CD14-positive monocyte (primary cell): Measurements from ENCODE around the gene VWA7. TPM values are rescaled to one million over a fixed set of nuclear protein-coding genes. Genes with fewer than 3 reads are reported as not detected.

Experiments
- DNase-seq, 3 donors: peaks; one replicate each; pipeline ENCODE4 v3.0.0-alpha.2; 2011 to 2022
- H2AFZ ChIP-seq: 2 replicates; pipeline ENCODE4 v1.6.0; 2012; ENCODE audit warnings: mild to moderate bottlenecking, low read depth, low read length, inconsistent platforms; ENCODE audit not compliant: insufficient read depth, poor library complexity, severe bottlenecking
- H3K27ac ChIP-seq, 2 donors: 1 replicate in 1 of 2; 2 replicates in 1 of 2; pipeline ENCODE4 v1.5.1; 2012 to 2013; ENCODE audit warnings: low read length in 2 of 2, control low read depth in 1 of 2, inconsistent platforms in 1 of 2, low read depth in 1 of 2, mild to moderate bottlenecking in 1 of 2
- H3K27me3 ChIP-seq, 2 donors: one replicate each; pipeline versions ENCODE4 v1.6.0 to v1.6.1; 2011 to 2013; ENCODE audit warnings: low read length in 2 of 2; ENCODE audit not compliant: control insufficient read depth in 2 of 2, insufficient read depth in 2 of 2
- H3K36me3 ChIP-seq, 2 donors: replicated peaks in 1 of 2; 1 replicate in 1 of 2; 2 replicates in 1 of 2; pipeline versions ENCODE4 v1.5.1 to v1.6.1; 2012 to 2013; ENCODE audit warnings: low read length in 2 of 2, control low read depth in 1 of 2, inconsistent platforms in 1 of 2, mild to moderate bottlenecking in 1 of 2; ENCODE audit not compliant: insufficient read depth in 2 of 2, control insufficient read depth in 1 of 2
- H3K4me1 ChIP-seq, 2 donors: 1 replicate in 1 of 2; 2 replicates in 1 of 2; pipeline versions ENCODE4 v1.5.1 to v1.6.1; 2012 to 2013; ENCODE audit warnings: low read length in 2 of 2, control low read depth in 1 of 2, inconsistent platforms in 1 of 2, mild to moderate bottlenecking in 1 of 2, moderate library complexity in 1 of 2; ENCODE audit not compliant: insufficient read depth in 2 of 2, control insufficient read depth in 1 of 2
- H3K4me2 ChIP-seq: replicated peaks from 2 replicates; pipeline ENCODE3; 2012; ENCODE audit warnings: low read length, moderate library complexity, mild to moderate bottlenecking; ENCODE audit not compliant: poor library complexity, severe bottlenecking; ENCODE audit errors: extremely low read depth
- H3K4me3 ChIP-seq, 3 experiments: fragments of 200-600 bp in 1 of 3; sonication (generic) in 1 of 3; replicated peaks in 1 of 3; 1 replicate in 2 of 3; 2 replicates in 1 of 3; pipeline ENCODE4 v1.5.1; 2011 to 2013; ENCODE audit warnings: low read length in 3 of 3, mild to moderate bottlenecking in 3 of 3, control low read depth in 2 of 3, low read depth in 2 of 3, inconsistent platforms in 1 of 3, moderate library complexity in 1 of 3
- H3K79me2 ChIP-seq: 2 replicates; pipeline ENCODE4 v1.6.0; 2012; ENCODE audit warnings: mild to moderate bottlenecking, control low read depth, inconsistent platforms, low read length, moderate library complexity; ENCODE audit not compliant: insufficient read depth
- H3K9ac ChIP-seq: 2 replicates; pipeline ENCODE4 v1.6.0; 2017; ENCODE audit warnings: low read length, mild to moderate bottlenecking; ENCODE audit not compliant: insufficient read depth, poor library complexity, severe bottlenecking
- H3K9me3 ChIP-seq, 2 donors: replicated peaks in 1 of 2; 1 replicate in 1 of 2; 2 replicates in 1 of 2; pipeline versions ENCODE4 v1.5.1 to v1.6.1; 2012 to 2013; ENCODE audit warnings: low read length in 2 of 2, control low read depth in 1 of 2; ENCODE audit not compliant: control insufficient read depth in 1 of 2, insufficient read depth in 1 of 2
- H4K20me1 ChIP-seq: 2 replicates; pipeline ENCODE4 v1.6.0; 2012; ENCODE audit warnings: mild to moderate bottlenecking, low read length, control low read depth, moderate library complexity; ENCODE audit not compliant: insufficient read depth
- H3K27ac Mint-ChIP-seq, 7 donors: one replicate each; pipeline ENCODE4 v1.8.0; 2020; ENCODE audit warnings: mild to moderate bottlenecking in 7 of 7, mixed read lengths in 7 of 7, moderate library complexity in 6 of 7, inconsistent platforms in 2 of 7
- H3K27me3 Mint-ChIP-seq, 3 donors: one replicate each; pipeline ENCODE4 v1.8.0; 2021 to 2022; ENCODE audit warnings: low read depth in 3 of 3, mild to moderate bottlenecking in 3 of 3, mixed read lengths in 3 of 3, moderate library complexity in 3 of 3, inconsistent platforms in 1 of 3
- H3K36me3 Mint-ChIP-seq, 2 donors: one replicate each; pipeline ENCODE4 v1.8.0; 2020; ENCODE audit warnings: mixed read lengths in 2 of 2, inconsistent platforms in 1 of 2, mild to moderate bottlenecking in 1 of 2
- H3K4me1 Mint-ChIP-seq: one replicate; pipeline ENCODE4 v1.8.0; 2020; ENCODE audit warnings: mild to moderate bottlenecking, mixed read lengths
- H3K4me3 Mint-ChIP-seq, 2 donors: one replicate each; pipeline ENCODE4 v1.8.0; 2020; ENCODE audit warnings: mild to moderate bottlenecking in 2 of 2, mixed read lengths in 2 of 2, moderate library complexity in 1 of 2
- H3K9me3 Mint-ChIP-seq, 7 donors: one replicate each; pipeline ENCODE4 v1.8.0; 2020 to 2022; ENCODE audit warnings: mixed read lengths in 7 of 7, mild to moderate bottlenecking in 6 of 7, moderate library complexity in 6 of 7, inconsistent platforms in 2 of 7
- WGBS: methylation state at CpG from one replicate; pipeline ENCODE4 v1.1.5; 2013; ENCODE audit warnings: missing lambda C conversion rate; ENCODE audit not compliant: insufficient coverage; 5-methylcytosine and 5-hydroxymethylcytosine counted together
- intact Hi-C, 2 donors: fragments of 100-400 bp; cut with micrococcal nuclease; formaldehyde crosslinking; loops; one replicate each; pipeline versions ENCODE4 v1.15.0 to v1.15.1; 2023
- polyA plus RNA-seq, 3 donors: library from polyadenylated mRNA; depleted of rRNA in 1 of 3; unstranded in 2 of 3; stranded (reverse) in 1 of 3; fragments of 300-500 nt in 2 of 3; fragments of >200 nt in 1 of 3; fragmentation: Illumina TruSeq in 2 of 3; gene quantifications; 1 replicate in 2 of 3; 2 replicates in 1 of 3; pipeline ENCODE4 v1.2.3, GENCODE V29; 2012 to 2021
- TF ChIP-seq, protein P1 (sequence below): fragments of 200-600 bp; IDR thresholded peaks from one replicate; pipeline ENCODE4 v1.8.0; 2022; ENCODE audit warnings: antibody characterized with exemption, mild to moderate bottlenecking

The VWA7 gene
- polyA plus RNA-seq, 3 donors: 0.57 TPM; not detected in 2

DNA sequence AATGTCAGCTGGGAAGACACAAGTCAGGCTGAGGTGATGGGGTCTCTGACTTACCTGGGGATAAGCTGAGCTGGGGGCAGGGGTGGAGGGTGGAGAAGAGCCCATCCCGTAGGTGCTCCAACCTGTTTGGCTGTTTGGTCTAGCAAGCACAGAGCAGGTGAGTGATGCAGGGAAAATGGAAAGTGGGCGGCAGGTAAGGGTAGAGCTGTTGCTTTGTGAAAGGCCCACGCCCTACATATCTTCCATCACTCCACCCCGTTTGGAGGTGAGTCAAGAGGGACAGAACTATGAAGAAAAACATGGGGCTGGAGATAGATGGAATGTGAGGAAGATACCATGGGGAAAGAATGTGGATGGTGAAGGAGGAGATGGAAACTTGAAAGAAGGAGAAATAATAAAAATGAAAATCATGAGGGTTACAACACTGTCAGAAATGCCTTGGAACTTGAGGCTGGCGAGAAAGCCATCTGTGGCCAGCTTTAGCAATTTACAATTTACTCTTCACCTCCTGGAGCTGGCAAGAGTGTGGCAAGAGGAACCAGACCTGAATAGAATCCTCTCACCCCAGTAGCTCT, 56.8 kb downstream of the VWA7 start:
- peaks cover 8 to 18% (median 13%) of the 10 kb centered on the region in 3 donors for H3K27me3 Mint-ChIP-seq
- no peak overlapping the region for H3K27ac Mint-ChIP-seq
- H3K4me1 Mint-ChIP-seq: peaks cover 12% of the 10 kb centered on the region
- TF ChIP-seq, protein P1, sequence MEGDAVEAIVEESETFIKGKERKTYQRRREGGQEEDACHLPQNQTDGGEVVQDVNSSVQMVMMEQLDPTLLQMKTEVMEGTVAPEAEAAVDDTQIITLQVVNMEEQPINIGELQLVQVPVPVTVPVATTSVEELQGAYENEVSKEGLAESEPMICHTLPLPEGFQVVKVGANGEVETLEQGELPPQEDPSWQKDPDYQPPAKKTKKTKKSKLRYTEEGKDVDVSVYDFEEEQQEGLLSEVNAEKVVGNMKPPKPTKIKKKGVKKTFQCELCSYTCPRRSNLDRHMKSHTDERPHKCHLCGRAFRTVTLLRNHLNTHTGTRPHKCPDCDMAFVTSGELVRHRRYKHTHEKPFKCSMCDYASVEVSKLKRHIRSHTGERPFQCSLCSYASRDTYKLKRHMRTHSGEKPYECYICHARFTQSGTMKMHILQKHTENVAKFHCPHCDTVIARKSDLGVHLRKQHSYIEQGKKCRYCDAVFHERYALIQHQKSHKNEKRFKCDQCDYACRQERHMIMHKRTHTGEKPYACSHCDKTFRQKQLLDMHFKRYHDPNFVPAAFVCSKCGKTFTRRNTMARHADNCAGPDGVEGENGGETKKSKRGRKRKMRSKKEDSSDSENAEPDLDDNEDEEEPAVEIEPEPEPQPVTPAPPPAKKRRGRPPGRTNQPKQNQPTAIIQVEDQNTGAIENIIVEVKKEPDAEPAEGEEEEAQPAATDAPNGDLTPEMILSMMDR: no peak
- no peaks in the 10 kb centered on the region for H4K20me1 ChIP-seq
- no peaks in the 10 kb centered on the region for H3K9me3 ChIP-seq
- H3K9ac ChIP-seq: no peak overlapping the region
- H3K36me3 Mint-ChIP-seq: peaks cover 10 to 12% of the 10 kb centered on the region in 2 donors
- H2AFZ ChIP-seq: no peak overlapping the region
- H3K4me1 ChIP-seq: peaks cover 0 to under 1% of the 10 kb centered on the region in 2 donors
- WGBS: 95% methylated on average over 5 of the region's 5 CpGs
- DNase-seq: no peak
- no peaks in the 10 kb centered on the region for H3K27me3 ChIP-seq
- no peak overlapping the region for H3K4me3 Mint-ChIP-seq
- no peaks in the 10 kb centered on the region for H3K36me3 ChIP-seq
- no peaks in the 10 kb centered on the region for H3K79me2 ChIP-seq
- no peaks in the 10 kb centered on the region for H3K9me3 Mint-ChIP-seq
- intact Hi-C loops: loop anchor here in 1 of 2 donors (10.0 kb wide), 1 partner anchor 115 kb away; no protein-coding TSS in a partner anchor
- no peak overlapping the region for H3K27ac ChIP-seq
- H3K4me3 ChIP-seq: no peak overlapping the region
- no peak overlapping the region for H3K4me2 ChIP-seq

DNA sequence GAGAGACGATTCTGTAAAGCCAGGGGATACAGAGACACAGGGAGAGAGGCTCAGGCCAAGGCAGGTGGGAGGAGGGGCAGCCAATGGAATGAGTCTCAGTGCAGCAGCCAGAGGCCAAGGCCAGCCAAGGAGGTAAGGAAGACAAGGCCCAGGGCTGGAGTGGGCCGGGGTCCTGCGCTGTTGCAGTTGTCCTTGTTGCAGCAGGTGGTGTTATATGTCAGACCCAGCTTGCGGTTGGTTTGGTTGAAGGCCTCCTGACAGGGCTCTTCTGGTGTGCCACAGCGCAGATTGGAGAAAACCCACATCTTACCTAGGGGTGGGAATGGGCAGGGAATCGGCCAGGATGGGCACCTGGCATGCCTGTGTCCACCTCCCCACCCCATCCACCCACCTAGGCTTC, 58.1 kb downstream of the VWA7 start:
- DNase-seq: no peak
- Histone ChIP-seq H3K4me1 (no peaks in the 10 kb centered on the region), H3K9me3 (no peaks in the 10 kb centered on the region), H3K27ac (no peak overlapping the region), H3K36me3 (no peaks in the 10 kb centered on the region), H3K9ac (no peak overlapping the region), H2AFZ (no peak overlapping the region), H3K4me2 (no peak overlapping the region), H3K79me2 (no peaks in the 10 kb centered on the region), H4K20me1 (no peaks in the 10 kb centered on the region), H3K4me3 (no peak overlapping the region), H3K27me3 (no peaks in the 10 kb centered on the region)
- TF ChIP-seq, protein P1: no peak
- 94% methylated on average over 4 of the region's 6 CpGs for WGBS
- peaks cover 6% of the 10 kb centered on the region for H3K4me1 Mint-ChIP-seq
- no peak overlapping the region for H3K4me3 Mint-ChIP-seq
- peaks cover 6 to 15% (median 11%) of the 10 kb centered on the region in 3 donors for H3K27me3 Mint-ChIP-seq
- intact Hi-C loops: no loop called here
- H3K9me3 Mint-ChIP-seq: no peaks in the 10 kb centered on the region
- peaks cover under 1 to 2% of the 10 kb centered on the region in 2 donors for H3K36me3 Mint-ChIP-seq
- H3K27ac Mint-ChIP-seq: peak overlapping the region in 2 of 7 donors; percentile 38 to 58
